Right cardiac atrium (tissue), 5 donors: ENCODE results near the gene PUSL1. TPM values are rescaled to one million over a fixed set of nuclear protein-coding genes. Genes with fewer than 3 reads are reported as not detected.

Experiments
- ATAC-seq, 2 donors: fragments of 200-7000 bp; cut with Tn5 transposase; one replicate each; pipeline versions ENCODE4 v1.8.0 to v1.9.1; 2020; ENCODE audit warnings: moderate library complexity in 2 of 2, mild to moderate bottlenecking in 1 of 2
- DNase-seq, 3 donors: peaks; one replicate each; pipeline ENCODE4 v3.0.0-alpha.2; 2020
- H3K27ac ChIP-seq: one replicate; pipeline ENCODE4 v1.5.1; 2013; ENCODE audit warnings: mild to moderate bottlenecking, low read length, control low read depth, moderate library complexity
- H3K27me3 ChIP-seq: one replicate; pipeline ENCODE4 v1.6.1; 2013; ENCODE audit not compliant: control insufficient read depth, insufficient read depth
- H3K4me1 ChIP-seq: one replicate; pipeline ENCODE4 v1.6.1; 2013; ENCODE audit warnings: low read length; ENCODE audit not compliant: control insufficient read depth, insufficient read depth
- H3K4me3 ChIP-seq: one replicate; pipeline ENCODE4 v1.5.1; 2013; ENCODE audit warnings: low read length, control low read depth
- H3K9me3 ChIP-seq: one replicate; pipeline ENCODE4 v1.6.1; 2013; ENCODE audit warnings: low read length; ENCODE audit not compliant: control insufficient read depth
- WGBS: extraction: QIAGEN DNeasy Blood & Tissue Kit; methylation state at CpG from one replicate; pipeline ENCODE4 v1.1.7; 2013; 5-methylcytosine and 5-hydroxymethylcytosine counted together
- intact Hi-C, 4 donors: fragments of 100-400 bp; cut with DNase I; formaldehyde crosslinking; loops; one replicate each; pipeline versions ENCODE4 v1.11.0 to v1.14.0; 2022 to 2023
- polyA plus RNA-seq: library from polyadenylated mRNA; stranded (reverse); fragments of 200-250 nt; gene quantifications from one replicate; pipeline ENCODE4 v1.2.3, GENCODE V29; 2013
- total RNA-seq, 4 donors: library from RNA; stranded (reverse); fragmentation: NEBNext Ultra II Directional; extraction: Animal tissue kit (Norgen Biotek cat#: 25700); gene quantifications; one replicate each; pipeline ENCODE4 v1.2.1, GENCODE V29; 2021
- donor health status: healthy with polysubstance abuse.
- donor health status: DM: no; HTN: yes; CAD: no.
- donor health status: DM: no; HTN: no; CAD: no.
- donor health status: DM: no; HTN: yes; CAD: no; lungs with severe emphysema.
- donor health status: DM: yes; HTN: yes; CAD: no.

Gene PUSL1
- total and polyA plus RNA-seq, 5 donors, result 11.3 to 14.1 (median 13.1) TPM

DNA sequence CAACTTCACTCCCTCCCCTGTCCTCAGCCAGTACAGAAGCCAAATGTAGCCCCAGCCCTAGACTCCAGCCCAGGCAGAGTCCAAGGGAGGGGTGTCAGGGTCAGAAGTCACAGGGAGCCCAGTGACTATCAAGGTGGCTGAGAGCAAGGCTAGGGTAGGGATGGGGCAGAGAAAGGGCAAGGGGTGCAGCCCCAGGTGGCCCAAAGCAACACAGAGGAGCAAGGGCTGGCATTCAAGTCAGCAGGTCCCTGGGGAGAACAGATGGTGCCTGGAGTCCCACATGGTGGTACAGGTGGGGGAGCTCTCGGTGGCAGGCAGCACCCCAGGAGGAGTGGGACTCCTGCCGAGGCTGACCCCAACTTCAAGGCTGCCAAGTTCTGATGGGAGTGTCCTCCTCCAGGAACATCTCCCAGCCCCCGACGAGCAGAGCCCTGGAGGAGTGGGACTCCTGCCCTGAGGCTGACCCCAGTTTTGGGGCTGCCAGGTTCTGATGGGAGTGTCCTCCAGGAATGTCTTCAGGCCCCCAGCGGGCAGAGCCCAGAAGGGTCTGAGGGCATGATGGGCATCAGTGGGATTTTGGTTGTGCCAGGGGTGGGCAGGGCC lies 44.5 kb downstream of the PUSL1 start:
- intact Hi-C loops, result no loop called here
- WGBS, result 25% methylated on average over 5 of the region's 5 CpGs
- no peaks in the 10 kb centered on the region for H3K27me3 ChIP-seq

DNA sequence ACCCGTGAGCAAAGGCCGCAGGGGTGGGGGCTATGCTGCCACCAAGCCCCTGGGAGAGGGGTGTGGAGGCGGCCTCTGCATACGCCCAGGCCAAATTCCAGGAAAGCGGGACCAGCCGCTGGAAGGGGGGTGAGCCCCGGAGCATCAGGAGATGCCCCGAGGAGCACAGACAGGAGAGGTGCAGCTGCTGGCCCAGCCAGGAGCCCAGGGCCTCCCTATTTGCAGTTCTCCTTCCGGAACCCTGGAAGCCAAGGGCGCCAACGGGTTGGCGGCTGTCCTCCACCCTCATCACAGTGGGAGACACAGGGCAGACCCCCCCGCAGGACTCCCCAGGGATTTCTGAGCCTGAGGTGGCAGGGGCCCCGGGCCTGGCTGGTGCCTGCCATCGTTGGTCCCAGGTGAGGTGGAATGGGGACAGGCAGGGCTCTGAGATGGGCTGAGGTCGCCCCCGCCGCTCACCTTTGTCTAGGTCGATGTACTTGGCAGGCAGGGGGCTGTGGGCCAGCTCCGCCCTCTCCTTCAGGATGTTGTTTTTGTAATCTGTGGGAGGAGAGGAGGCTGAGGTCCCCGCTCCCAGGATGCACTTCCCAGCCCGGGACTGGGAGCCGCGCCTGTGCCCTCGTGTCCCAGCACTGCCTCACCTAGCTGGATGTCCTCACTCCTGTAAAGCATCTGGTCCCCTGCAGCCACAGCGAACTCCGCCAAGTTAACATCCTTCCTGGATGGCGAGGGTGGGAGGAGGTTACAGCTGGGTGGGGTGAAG lies 45.2 kb downstream of the PUSL1 start:
- ATAC-seq (no peak), DNase-seq (peak; percentile 21 to 71 (median 62))
- no peaks in the 10 kb centered on the region for H3K27me3 ChIP-seq
- intact Hi-C loops, result no loop called here
- H3K4me1 ChIP-seq, result peaks cover 2% of the 10 kb centered on the region
- WGBS, result 43% methylated on average over 28 of the region's 28 CpGs
- H3K27ac ChIP-seq, result no peak overlapping the region
- no peak overlapping the region for H3K4me3 ChIP-seq
- H3K9me3 ChIP-seq, result no peaks in the 10 kb centered on the region

More for the DNA sequence above, 44.5 kb downstream of the PUSL1 start:
- Histone ChIP-seq H3K27ac (no peak overlapping the region), H3K9me3 (no peaks in the 10 kb centered on the region), H3K4me3 (no peak overlapping the region), H3K4me1 (peaks cover 2% of the 10 kb centered on the region)
- DNase-seq (peak in 2 of 3 donors; percentile 53 to 58), ATAC-seq (no peak)

DNA sequence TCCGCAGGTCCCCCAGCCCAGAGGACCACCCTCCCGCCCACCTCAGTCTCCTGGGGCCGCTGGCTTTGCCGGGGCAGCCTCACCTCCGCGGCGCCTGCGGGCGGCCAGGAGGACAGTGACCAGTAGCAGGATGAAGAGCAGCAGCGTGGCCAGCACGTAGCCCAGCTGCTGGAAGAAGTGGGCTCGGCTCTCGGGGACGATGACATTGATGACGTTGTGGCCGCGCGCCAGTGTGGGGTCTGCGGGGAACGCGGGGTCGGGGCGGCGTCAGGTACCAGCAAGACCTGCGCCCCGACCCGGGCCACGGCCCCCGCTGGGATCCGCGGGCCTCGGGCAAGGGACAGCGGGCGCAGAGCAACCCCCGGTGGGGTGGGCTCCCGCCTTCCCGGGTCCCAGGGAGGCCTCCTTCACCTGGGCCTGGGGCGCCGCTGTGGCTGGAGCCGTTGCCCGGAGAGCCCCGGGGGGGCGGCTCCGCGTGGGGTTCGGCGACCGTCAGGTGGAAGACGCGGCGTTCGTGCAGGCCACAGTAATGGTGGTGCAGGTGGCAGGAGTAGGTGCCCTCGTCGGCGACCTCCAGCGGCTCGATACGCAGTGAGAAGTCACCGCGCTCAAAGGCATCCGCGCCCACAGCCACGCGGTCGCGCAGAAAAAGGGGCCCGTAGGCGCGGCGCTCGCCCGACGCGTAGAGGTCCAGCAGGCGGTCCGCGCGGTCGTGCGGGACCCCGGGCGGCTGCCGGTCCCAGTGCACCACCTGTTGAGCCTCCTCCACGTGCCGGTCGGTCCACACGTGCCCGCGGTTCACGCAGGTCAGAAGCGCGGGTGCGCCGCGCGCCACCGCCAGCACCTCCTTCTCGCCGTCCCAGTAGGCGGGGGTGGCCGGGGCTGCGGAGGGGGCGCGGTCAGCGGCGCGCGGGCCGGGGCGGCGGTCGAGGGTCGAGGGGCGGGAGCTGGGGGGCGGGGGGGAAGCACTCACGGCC lies 46.2 kb downstream of the PUSL1 start:
- 39% methylated on average over 116 of the region's 116 CpGs for WGBS
- no peak overlapping the region for H3K4me3 ChIP-seq
- no peak overlapping the region for H3K27ac ChIP-seq
- ATAC-seq (no peak), DNase-seq (peak; percentile 22 to 68 (median 66))
- intact Hi-C loops, result no loop called here
- H3K4me1 ChIP-seq, result peaks cover 2% of the 10 kb centered on the region
- no peaks in the 10 kb centered on the region for H3K27me3 ChIP-seq
- no peaks in the 10 kb centered on the region for H3K9me3 ChIP-seq

DNA sequence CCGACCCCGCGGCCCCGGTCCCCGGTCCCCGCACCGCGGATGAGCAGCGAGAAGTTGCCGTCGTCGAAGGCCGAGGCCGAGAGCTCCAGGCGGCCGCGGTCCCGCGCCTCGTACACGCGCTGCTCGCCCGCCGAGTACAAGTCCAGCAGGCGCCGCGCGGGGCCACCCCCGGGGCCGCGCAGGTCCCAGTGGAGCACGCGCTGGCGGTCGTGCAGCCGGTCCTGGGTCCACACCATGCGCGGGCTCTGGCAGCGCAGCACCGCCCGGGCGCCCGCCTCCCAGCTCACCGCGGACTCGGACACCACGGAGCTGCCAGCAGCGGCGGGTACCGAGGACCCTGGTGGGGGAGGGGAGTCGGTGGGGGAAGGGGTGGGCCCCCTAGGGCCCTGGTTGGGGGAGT lies 47.0 kb downstream of the PUSL1 start:
- ATAC-seq (no peak), DNase-seq (peak; percentile 46 to 84 (median 84))
- Histone ChIP-seq H3K9me3 (no peaks in the 10 kb centered on the region), H3K27ac (no peak overlapping the region), H3K4me3 (no peak overlapping the region), H3K4me1 (peaks cover 2% of the 10 kb centered on the region), H3K27me3 (no peaks in the 10 kb centered on the region)
- 4% methylated on average over 52 of the region's 52 CpGs for WGBS
- intact Hi-C loops, result no loop called here

DNA sequence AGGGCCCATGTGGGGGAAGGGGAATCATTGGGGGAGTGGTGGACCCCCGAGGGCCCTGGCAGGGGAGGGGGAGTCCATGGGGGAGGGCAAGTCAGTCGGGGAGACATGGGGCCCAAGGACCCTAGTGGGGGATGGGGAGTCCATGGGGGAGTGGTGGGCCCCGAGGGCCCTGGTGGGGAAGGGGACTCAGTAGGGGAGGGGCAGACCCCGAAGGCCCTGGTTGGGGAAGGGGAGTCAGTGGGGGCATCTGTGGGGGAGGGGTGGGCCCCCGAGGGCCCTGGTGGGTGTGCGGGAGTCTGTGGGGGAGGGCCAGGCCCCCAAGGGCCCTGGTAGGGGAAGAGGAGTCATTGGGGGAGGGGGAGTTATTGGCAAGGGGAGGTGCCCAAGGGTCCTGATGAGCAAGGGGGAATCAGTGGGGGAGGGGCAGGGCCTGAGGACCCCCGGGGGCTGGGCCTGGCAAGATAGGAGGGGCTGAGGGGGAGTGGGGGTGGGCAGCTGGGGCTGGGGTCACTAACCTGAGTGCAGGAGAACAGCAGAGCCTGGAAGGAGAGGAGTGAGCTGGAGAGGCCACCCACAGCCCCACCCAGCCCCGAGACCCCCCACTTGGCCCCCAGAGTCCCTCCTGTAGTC lies 47.9 kb downstream of the PUSL1 start:
- intact Hi-C loops, result no loop called here
- DNase-seq (peak in 2 of 3 donors; percentile 39 to 66), ATAC-seq (no peak)
- H3K27ac ChIP-seq, result no peak overlapping the region
- H3K9me3 ChIP-seq, result no peaks in the 10 kb centered on the region
- 44% methylated on average over 8 of the region's 8 CpGs for WGBS
- H3K4me1 ChIP-seq, result peaks cover 6% of the 10 kb centered on the region
- peak overlapping the region; percentile 45 for H3K4me3 ChIP-seq
- H3K27me3 ChIP-seq, result no peaks in the 10 kb centered on the region

DNA sequence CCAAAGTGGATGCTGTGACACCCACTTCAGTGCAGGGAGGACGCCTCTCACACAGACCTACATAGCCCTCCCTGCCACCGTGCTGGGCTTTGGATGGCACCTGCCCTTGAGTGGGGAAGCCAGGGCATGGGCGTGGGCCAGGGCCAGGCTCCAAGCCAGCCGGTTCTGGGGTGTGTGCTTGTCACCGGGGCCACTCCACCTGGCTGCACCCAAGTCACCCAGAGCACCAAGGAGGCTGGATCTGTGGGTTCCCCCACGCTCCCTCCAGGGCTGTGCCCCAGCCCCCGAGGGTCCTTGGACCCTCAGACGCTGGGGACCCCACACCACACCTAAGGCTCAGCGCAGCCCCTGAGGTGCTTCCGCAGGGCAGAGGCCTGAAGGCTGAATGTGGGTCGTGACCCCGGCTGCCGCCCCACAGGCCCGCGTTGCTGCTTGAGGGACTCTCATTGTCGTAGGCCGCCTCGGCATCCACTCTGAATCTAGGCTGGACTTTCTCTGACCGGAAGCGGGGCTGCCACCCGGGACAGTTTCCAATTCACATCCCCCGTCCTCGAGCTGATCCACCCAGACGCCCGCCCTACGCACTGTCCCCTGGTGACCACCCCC lies 48.5 kb downstream of the PUSL1 start:
- peaks cover 6% of the 10 kb centered on the region for H3K4me1 ChIP-seq
- WGBS, result 33% methylated on average over 26 of the region's 26 CpGs
- no peaks in the 10 kb centered on the region for H3K9me3 ChIP-seq
- ATAC-seq, result no peak
- H3K27me3 ChIP-seq, result no peaks in the 10 kb centered on the region
- H3K27ac ChIP-seq, result no peak overlapping the region
- DNase-seq, result peak; percentile 47 to 74 (median 71)
- peak overlapping the region; percentile 45 for H3K4me3 ChIP-seq
- intact Hi-C loops, result no loop called here

DNA sequence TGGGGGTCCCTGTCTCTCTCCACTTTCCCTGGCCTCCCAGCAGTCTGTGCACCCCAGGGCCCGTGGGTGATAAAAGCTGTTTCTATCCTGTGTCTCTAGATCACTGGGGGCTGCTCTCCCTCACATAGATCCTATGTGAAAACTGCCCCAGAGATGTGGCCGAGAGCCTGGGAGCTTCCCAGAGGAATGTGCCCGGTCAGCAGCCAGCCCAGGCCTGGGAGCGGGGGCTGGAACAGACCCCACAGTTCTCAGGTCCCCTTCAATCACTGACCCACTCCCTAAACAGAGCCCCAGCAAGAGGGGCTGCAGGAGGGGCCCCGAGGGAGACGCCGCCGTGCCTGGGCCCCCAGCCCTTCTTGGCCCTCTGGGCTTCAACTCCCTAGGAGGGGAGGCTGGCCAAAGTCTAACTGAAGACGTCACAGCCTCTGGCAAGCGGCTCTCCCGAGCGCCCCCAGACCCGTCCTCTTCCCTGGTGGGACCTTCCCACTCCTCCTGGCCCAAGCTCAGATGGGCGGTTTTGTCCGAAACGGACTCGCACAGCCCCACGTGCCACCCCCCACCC lies 49.6 kb downstream of the PUSL1 start:
- no peaks in the 10 kb centered on the region for H3K27me3 ChIP-seq
- H3K4me1 ChIP-seq, result peaks cover 6% of the 10 kb centered on the region
- H3K27ac ChIP-seq, result peak overlapping the region; percentile 60
- WGBS, result 12% methylated on average over 18 of the region's 18 CpGs
- peak in 1 of 3 donors; percentile 68 for DNase-seq
- peak overlapping the region; percentile 45 for H3K4me3 ChIP-seq
- ATAC-seq, result peak in 1 of 2 donors; percentile 0
- no peaks in the 10 kb centered on the region for H3K9me3 ChIP-seq
- intact Hi-C loops, result no loop called here

DNA sequence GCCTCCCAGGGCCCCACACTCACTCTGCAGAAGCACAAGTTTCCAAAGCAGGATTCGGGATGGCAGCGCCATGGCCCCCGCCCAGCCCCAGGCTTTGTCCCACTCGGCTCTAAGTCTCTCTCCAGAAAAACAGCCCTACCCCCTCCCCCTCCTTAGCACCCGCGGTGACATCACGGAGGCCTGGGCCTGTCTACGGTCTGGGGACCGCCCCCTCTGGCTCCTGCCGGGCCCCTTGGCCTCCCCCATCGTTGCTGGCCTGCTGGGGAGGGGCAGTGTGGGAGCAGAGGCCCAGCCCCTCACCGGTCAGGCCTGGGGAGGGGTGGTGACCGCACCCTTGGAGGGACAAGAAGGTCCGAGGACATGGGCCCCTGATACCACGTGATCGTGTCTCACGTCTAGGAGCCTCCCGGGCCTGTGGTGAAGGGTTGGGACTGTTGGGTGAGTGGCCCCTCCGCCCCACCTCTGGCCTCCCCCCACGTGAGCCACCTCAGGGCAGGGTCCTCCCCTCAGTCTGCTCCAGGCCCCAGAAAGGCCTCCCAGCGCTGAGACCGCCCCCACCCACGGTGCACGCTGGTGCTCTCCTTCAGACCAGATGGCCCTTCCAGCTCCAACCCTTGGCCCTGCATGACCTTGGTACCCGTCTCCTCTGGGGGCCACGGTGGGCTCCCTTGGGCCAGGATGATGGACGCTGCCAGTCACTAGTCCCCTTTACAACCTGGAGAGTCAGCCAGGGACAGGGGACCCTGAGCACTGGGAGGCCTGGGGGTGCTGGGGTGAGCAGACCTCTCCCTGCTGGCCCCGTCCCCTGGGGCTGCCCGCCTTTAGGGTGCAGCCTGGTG lies 50.3 kb downstream of the PUSL1 start, which contains the start of gene MXRA8:
Gene MXRA8 (minus strand): TSS at position 123 of the 839 bp plus-strand sequence. CDS start 51 bp downstream, at position 72.
- peak within 1 kb of the TSS; percentile 45 for H3K4me3 ChIP-seq
- WGBS, result 28% methylated on average over 29 of the region's 29 CpGs
- peak within 1 kb of the TSS; percentile 64 for H3K27ac ChIP-seq
- ATAC-seq (peak; percentile 69 to 83), DNase-seq (peak; percentile 88 to 95 (median 94))
- H3K4me1 ChIP-seq, result peaks cover 6% of the 10 kb centered on the region
- no peaks in the 10 kb centered on the region for H3K9me3 ChIP-seq
- intact Hi-C loops, result no loop called here
- H3K27me3 ChIP-seq, result no peaks in the 10 kb centered on the region

DNA sequence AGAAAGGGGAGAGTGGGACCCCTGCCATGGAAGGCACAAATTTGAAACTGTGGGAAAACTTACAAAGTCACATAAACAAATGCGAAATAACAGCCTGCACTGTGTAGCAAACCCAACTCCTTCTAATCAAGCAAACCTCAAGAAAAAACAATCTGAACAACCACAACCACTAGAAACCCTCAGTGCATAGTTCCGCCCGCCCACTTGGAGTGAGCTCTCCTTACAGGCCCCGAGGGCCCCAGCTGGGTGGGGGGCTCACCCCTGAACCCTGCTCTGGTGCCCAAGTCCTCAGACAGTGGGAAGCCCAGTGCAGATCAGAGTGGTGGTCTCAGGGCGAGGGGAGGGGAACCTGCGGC lies 50.9 kb downstream of the PUSL1 start:
- H3K4me3 ChIP-seq, result no peak overlapping the region
- no peaks in the 10 kb centered on the region for H3K9me3 ChIP-seq
- 63% methylated on average over 6 of the region's 6 CpGs for WGBS
- H3K4me1 ChIP-seq, result peaks cover 6% of the 10 kb centered on the region
- H3K27ac ChIP-seq, result peak overlapping the region; percentile 64
- DNase-seq (peak; percentile 30 to 77 (median 73)), ATAC-seq (no peak)
- H3K27me3 ChIP-seq, result no peaks in the 10 kb centered on the region
- intact Hi-C loops, result no loop called here
